Keratinocyte (primary cell): Measurements from ENCODE around the gene FLII. TPM values are rescaled to one million over a fixed set of nuclear protein-coding genes. Genes with fewer than 3 reads are reported as not detected.

Source experiments
- DNase-seq: peaks from one replicate; pipeline ENCODE4 v3.0.0-alpha.2; 2011; ENCODE audit warnings: low read depth, missing footprints, low spot score
- FAIRE-seq: peaks from 2 replicates; lab custom pipeline; 2011; peaks lifted over from hg19 to GRCh38; lab: Jason Lieb, UNC
- H2AFZ ChIP-seq: 2 replicates; pipeline ENCODE4 v1.6.0; 2012; ENCODE audit warnings: low read length, control low read depth, inconsistent platforms; ENCODE audit not compliant: control insufficient read depth
- H3K27ac ChIP-seq: 2 replicates; pipeline ENCODE4 v1.5.1; 2011; ENCODE audit warnings: low read length; ENCODE audit not compliant: control insufficient read depth, insufficient read depth
- H3K27me3 ChIP-seq: 3 replicates; pipeline ENCODE4 v1.6.0; 2011; ENCODE audit warnings: low read length; ENCODE audit not compliant: control insufficient read depth, insufficient read depth; ENCODE audit errors: extremely low read depth
- H3K36me3 ChIP-seq, 2 experiments: 2 replicates in 1 of 2; 3 replicates in 1 of 2; pipeline ENCODE4 v1.5.1; 2011; ENCODE audit warnings: low read length in 2 of 2, mild to moderate bottlenecking in 1 of 2; ENCODE audit not compliant: control insufficient read depth in 2 of 2, insufficient read depth in 2 of 2; ENCODE audit errors: extremely low read depth in 1 of 2
- H3K4me1 ChIP-seq: 3 replicates; pipeline ENCODE4 v1.5.1; 2011; ENCODE audit warnings: low read length; ENCODE audit not compliant: control insufficient read depth, insufficient read depth; ENCODE audit errors: extremely low read depth
- H3K4me2 ChIP-seq: 3 replicates; pipeline ENCODE4 v1.6.0; 2011; ENCODE audit warnings: low read depth, low read length; ENCODE audit not compliant: control insufficient read depth, insufficient read depth; ENCODE audit errors: extremely low read depth
- H3K4me3 ChIP-seq, 3 experiments: fragments of 200-600 bp in 1 of 3; sonication (generic) in 1 of 3; 2 replicates in 2 of 3; 3 replicates in 1 of 3; pipeline ENCODE4 v1.5.1; 2011 to 2016; ENCODE audit warnings: low read length in 3 of 3, mild to moderate bottlenecking in 3 of 3, control low read depth in 2 of 3, inconsistent platforms in 1 of 3, low read depth in 1 of 3, mixed read lengths in 1 of 3, mixed run types in 1 of 3, moderate library complexity in 1 of 3; ENCODE audit not compliant: control insufficient read depth in 2 of 3, insufficient read depth in 2 of 3; ENCODE audit errors: extremely low read depth in 1 of 3
- H3K79me2 ChIP-seq: 2 replicates; pipeline ENCODE4 v1.6.0; 2012; ENCODE audit warnings: low read length; ENCODE audit not compliant: control insufficient read depth, insufficient read depth
- H3K9ac ChIP-seq: 3 replicates; pipeline ENCODE4 v1.6.0; 2011; ENCODE audit warnings: low read length; ENCODE audit not compliant: control insufficient read depth, insufficient read depth; ENCODE audit errors: extremely low read depth
- H3K9me1 ChIP-seq: 3 replicates; pipeline ENCODE4 v1.6.0; 2011; ENCODE audit warnings: low read length; ENCODE audit not compliant: control insufficient read depth, insufficient read depth; ENCODE audit errors: extremely low read depth
- H3K9me3 ChIP-seq: 2 replicates; pipeline ENCODE4 v1.5.1; 2012; ENCODE audit warnings: low read depth, low read length; ENCODE audit not compliant: control insufficient read depth
- H4K20me1 ChIP-seq: 3 replicates; pipeline ENCODE4 v1.6.0; 2011; ENCODE audit warnings: low read length; ENCODE audit not compliant: control insufficient read depth, insufficient read depth; ENCODE audit errors: extremely low read depth
- CTCF ChIP-seq, 3 experiments: IDR thresholded peaks in 1 of 3; conservative IDR thresholded peaks in 1 of 3; optimal IDR thresholded peaks in 1 of 3; 2 replicates in 2 of 3; 3 replicates in 1 of 3; pipeline versions ENCODE3 to v1.5.1; 2011; ENCODE audit warnings: low read length in 3 of 3, mild to moderate bottlenecking in 3 of 3, moderate library complexity in 2 of 3, control low read depth in 1 of 3, inconsistent platforms in 1 of 3; ENCODE audit not compliant: insufficient read depth in 2 of 3; ENCODE audit errors: extremely low read depth in 1 of 3
- EZH2 ChIP-seq: IDR thresholded peaks from one replicate; pipeline ENCODE4 v1.6.1; 2012; ENCODE audit warnings: inconsistent platforms, mild to moderate bottlenecking, low read length, moderate library complexity
- dilution Hi-C: fragments of 300-500 bp; cut with MboI; formaldehyde crosslinking; loops from one replicate; pipeline ENCODE4 v1.7.0; 2020; ENCODE audit warnings: low sequenced_read_pairs; ENCODE audit not compliant: extremely low pct_ligation_motif_present
- polyA plus RNA-seq, 5 experiments: library from polyadenylated mRNA; depleted of rRNA in 3 of 5; stranded (reverse) in 3 of 5; stranded (forward) in 1 of 5; unstranded in 1 of 5; fragments of >200 nt; gene quantifications; 1 replicate in 1 of 5; 2 replicates in 3 of 5; 3 replicates in 1 of 5; pipeline versions ENCODE4 v1.2.1 to v1.2.3, GENCODE V29; 2011 to 2012; ENCODE audit warnings: missing spikeins in 2 of 5, low read depth in 1 of 5, low replicate concordance in 1 of 5

The FLII gene
- polyA plus RNA-seq, 1 donor (not counting 4 experiments of a cell fraction or from before 2014, with no cell fraction given) = 376 TPM

DNA sequence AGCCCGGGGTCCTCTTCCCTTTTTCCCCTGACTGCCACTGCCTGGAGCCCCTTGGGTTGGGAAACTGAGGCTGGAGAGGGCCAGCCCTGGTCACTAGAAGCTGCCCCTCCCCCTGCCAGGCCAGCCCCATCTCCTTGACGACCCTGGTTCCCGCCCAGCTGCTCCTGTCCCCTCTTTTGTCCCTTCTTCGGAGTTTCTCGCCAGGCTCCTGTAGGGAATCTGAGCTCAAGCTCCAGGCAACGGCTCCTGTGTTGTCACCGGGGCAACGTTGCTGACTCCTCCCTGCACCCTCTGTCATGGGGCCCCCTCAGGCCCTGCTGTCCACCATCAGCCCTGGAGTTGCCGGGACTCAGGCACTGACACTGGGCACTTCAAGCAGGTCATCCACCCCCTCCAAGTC is 27.4 kb downstream of the FLII start:
- TF ChIP-seq CTCF (optimal IDR thresholded peaks at IDR 0.05 in 1 of 3, IDR thresholded peaks at IDR 0.05 in 1 of 3, conservative IDR thresholded peaks at IDR 0.05 in 1 of 3; ENCODE audit: extremely low read depth in 1 of 3, insufficient read depth in 2 of 3, low read length in 3 of 3) (no peak), EZH2 (no peak)
- peaks cover 18% of the 10 kb centered on the region for H3K4me1 ChIP-seq
- no peaks in the 10 kb centered on the region for H3K9me1 ChIP-seq
- H4K20me1 ChIP-seq = no peaks in the 10 kb centered on the region
- H3K36me3 ChIP-seq = peaks cover 16 to 20% of the 10 kb centered on the region in 2 experiments
- no peaks in the 10 kb centered on the region for H3K9me3 ChIP-seq
- H3K79me2 ChIP-seq = peaks cover 33% of the 10 kb centered on the region
- dilution Hi-C loops = no loop called here
- H3K9ac ChIP-seq = no peak overlapping the region
- H3K4me3 ChIP-seq = no peak overlapping the region
- FAIRE-seq = no peak
- H2AFZ ChIP-seq = no peak overlapping the region
- no peak overlapping the region for H3K27ac ChIP-seq
- DNase-seq = no peak
- no peak overlapping the region for H3K4me2 ChIP-seq
- H3K27me3 ChIP-seq = no peaks in the 10 kb centered on the region

GRCh38 chr17:18230288-18231141 is 28.0 kb downstream of the FLII start:
- Histone ChIP-seq H3K27ac (no peak overlapping the region), H2AFZ (no peak overlapping the region), H3K9ac (no peak overlapping the region), H3K9me3 (no peaks in the 10 kb centered on the region), H3K4me2 (no peak overlapping the region), H3K4me1 (peaks cover 11% of the 10 kb centered on the region), H3K79me2 (peaks cover 37% of the 10 kb centered on the region), H4K20me1 (no peaks in the 10 kb centered on the region), H3K36me3 (peaks cover 16 to 20% of the 10 kb centered on the region in 2 experiments), H3K4me3 (no peak overlapping the region), H3K9me1 (no peaks in the 10 kb centered on the region), H3K27me3 (no peaks in the 10 kb centered on the region)
- DNase-seq = no peak
- dilution Hi-C loops = no loop called here
- TF ChIP-seq EZH2 (no peak), CTCF (optimal IDR thresholded peaks at IDR 0.05 in 1 of 3, IDR thresholded peaks at IDR 0.05 in 1 of 3, conservative IDR thresholded peaks at IDR 0.05 in 1 of 3; ENCODE audit: extremely low read depth in 1 of 3, insufficient read depth in 2 of 3, low read length in 3 of 3) (no peak)
- FAIRE-seq = no peak
